DMS153 treated with DMSO at 0.1 percent for 48 hours (cell line): ENCODE data around the gene IRF2BP2.
A peak's percentile ranks its signal among the peaks of the same experiment; 100 is the strongest.

ENCODE experiments used
- DNase-seq: peaks from one replicate; lab custom pipeline; 2025; ENCODE audit not compliant: unreplicated experiment; lab: John Stamatoyannopoulos, UW

The IRF2BP2 gene

DNA sequence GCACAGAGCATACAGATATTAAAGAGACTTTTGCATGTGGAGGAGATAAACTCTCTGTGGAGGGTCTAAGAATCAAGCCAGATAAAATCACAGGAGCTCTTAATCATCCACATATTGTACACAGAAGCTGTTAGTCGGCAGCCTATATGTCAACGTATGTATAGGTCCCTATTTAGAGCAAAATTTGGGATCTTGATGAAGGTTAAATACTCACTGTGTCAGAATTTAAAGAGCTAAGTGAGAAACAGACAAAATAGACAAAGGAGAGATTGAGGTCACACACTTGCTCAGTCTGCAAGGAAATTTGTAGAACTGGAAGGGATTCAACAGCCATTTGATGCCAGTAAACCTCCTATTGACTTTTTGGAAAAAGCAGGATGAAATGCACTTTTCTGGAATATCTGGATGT is 4.1 kb upstream of the IRF2BP2 start:
- no peak for DNase-seq

DNA sequence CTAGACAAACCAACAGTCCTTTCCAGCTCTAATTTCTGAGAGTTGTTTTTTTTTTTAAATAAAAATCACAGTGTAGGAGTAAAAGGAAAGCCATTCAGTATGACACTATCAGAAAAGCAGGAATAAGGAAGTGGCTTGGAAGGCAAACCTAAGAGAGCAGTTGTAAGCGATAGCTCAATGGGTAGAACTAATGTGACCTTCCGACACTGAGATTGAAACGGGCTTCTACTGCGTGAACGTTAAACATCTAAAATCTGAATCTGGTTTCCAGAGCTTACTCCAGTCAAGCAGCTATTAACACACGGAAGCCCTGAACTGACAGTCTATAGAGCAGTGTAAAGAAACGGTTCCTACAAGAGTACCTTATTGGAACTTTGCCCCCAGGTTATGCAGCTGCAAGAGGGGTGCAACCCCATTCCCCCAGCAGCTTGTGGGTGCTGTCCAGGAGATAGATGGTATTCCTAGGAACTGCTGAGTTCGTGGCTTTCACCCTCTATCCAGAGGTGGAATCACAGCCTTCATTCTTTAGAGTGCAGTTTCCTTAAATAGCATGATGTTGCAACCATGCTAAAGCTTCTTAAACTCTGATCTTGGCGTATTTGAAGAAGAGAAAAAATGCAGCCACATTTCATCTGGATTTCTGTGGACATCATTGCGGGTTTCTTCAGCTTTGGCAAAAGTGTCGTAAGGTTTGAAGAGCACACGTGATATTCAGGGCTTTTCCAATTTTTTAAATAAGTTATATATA is 3.3 kb upstream of the IRF2BP2 start:
- DNase-seq = no peak

DNA sequence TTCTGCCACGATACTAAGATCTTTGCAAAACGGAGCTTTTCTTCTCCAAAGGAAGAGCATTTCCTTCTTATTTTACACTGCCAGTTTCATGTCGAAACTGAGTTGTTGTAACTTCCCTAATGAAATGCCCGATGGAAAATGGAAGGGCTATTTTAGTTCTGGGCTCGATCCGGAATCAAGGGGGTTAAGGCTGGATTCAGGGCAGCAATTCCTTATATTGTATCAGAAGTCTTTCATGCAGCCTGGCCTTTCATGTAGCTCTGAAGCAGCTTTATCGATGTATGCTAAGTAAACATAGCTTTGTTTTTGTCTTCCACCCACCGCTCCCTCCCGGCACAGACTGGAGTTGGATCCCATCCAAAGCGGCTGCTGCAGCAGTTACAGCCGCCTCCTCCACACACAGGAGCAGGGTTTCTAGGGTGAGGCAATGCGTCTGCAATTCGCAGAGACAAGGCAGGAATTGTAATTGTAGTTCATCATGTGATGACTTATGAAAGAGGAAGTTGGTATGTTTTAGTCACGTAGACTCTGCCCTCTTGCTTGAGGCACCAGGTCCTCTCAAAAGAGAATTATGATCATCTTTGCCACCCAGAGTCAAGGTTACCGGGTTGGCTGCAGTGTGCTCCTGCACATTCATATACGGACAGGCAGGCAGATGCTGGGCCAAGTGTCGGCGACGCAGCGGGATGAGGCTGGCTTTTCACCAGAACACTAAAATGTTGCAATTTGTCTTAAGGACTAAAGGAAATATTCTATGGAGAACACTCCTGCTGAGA is 2.6 kb upstream of the IRF2BP2 start:
- peak; percentile 95 for DNase-seq

DNA sequence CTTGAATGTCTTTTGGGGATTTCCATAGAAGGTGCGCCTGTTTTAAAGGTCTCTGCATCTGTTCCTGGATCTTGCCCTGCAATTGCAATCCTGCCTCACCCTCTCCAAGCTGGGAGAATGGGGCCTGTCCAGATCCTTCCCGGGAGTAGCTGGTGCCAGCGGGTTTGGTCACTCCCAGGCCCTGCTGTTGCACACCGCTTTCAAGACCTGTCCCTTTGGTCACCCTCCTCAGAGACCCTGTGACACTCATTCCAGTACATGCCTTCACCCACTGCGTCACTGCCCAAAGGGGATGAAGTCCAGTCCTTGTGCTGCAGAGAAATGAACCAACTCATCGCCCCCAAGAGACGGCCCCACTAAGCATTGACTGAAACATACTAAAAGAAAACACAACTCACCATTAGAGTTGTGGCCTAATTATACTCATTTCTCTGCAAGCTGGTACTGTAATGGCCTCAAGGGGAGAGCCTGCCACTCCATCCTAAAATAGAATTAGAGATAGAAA is 1.9 kb upstream of the IRF2BP2 start:
- DNase-seq = no peak

DNA sequence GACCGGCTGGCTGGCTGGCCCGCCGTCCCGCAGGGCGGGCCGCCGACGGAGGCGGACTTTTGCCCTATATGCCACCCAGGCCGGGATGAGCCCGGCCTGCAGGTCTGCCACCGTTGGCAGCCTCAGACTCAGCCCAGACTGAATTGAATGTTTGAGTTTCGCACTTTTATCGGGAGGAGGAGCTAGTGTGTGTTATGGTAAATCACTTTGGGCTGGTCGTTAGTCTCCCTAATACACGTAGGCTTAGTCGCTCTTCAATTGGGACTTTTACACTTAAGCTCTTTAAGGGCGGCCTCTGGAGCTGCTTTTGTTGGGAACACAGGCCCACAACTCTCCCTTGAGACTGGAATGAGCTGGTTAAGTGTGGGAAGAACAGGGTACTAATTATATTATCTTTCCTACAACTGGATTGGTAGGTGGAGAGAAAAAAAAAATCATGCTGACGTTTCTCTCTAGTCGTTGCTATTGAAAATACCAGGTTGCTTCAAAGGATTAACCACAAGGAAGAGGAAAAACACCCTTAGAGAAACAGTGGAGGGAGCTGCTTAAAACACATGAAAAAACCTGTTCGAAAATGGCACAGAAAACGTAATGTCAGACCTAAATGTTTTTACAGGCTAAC is 1.4 kb upstream of the IRF2BP2 start:
- peak; percentile 48 for DNase-seq

DNA sequence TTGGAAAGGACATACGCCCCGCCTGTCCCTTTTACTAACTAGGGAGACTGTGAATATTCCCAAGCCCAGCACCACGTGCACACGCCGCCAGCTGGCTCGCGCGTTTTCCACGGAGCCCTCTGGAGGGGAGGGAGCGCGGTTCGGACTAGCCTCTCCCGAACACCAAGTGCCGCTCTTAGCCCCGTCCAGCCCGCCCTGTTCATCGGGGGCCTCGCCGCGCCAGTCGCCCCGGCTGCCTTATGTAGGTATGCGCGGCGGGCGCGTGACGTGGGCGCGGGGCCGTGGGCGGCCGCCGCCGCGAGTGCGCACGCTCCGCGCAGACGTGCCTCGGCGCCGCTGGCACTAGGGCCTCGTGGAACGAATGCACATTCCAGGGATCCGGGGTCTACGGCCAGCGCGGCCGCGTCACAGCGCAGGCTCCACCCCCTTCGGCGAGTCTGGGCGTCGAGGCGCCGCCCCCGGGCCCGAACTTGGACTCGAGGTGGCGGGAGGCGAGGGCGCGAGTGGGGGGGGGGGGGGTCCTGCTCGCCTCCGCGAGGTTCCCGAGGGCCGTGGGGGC is 767 bp upstream of the IRF2BP2 start:
- no peak for DNase-seq

DNA sequence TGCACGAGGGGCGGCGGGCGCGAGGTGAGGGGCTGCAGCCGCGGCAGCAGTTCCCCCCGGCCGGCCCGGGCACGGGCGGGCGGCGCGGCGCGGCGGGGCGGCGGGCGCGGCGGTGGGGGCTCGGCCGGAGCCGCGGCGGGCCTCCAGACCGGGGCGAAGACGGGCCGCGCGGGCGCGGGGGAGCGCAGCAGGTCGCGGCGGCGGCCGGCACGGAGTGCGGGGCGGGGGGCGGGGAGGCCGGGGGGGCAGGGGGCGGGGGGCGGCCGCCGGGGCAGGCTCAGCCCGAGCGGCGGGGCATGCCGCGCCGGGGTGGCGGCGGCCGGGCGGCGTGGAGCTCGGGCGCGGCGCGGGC is 311 bp downstream of the IRF2BP2 start:
- DNase-seq = no peak

DNA sequence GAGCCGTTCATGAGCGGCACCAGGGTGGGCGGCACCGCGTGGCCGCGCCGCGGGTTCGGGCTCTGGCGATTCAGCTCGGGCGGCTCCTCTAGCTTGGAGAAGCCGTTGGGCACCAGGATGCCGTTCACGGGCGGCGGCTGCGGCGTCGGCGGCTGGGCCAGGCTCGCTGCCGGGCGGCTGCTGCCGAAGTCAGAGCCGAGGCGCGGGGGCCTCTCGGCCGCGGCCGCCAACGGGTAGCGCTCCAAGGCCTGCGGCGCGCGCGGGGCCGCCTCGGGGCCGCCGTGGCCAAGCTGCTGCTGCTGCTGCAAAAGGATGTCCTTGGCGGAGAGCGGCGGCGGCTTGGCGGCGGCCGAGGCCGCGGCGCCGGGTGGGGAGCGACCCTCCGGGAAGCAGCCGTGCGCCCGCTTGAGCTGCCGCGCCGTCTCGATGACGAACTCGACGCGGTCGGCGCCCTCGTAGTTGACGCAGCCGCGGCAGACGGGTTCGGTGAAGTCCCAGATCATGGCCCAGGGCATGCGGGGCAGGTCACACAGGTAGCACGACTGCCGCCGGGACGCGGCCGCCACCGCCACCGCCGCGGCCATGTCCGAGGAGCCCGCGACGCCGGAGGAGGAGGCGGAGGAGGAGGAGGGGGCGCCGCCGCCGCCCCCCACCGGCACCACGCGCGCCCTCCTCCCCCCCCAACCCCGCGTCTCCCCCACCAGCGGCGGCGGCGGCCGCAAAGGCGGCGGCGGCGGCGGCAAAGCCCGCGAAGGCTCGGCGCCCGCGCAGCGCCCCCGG is 877 bp downstream of the IRF2BP2 start:
- no peak for DNase-seq

DNA sequence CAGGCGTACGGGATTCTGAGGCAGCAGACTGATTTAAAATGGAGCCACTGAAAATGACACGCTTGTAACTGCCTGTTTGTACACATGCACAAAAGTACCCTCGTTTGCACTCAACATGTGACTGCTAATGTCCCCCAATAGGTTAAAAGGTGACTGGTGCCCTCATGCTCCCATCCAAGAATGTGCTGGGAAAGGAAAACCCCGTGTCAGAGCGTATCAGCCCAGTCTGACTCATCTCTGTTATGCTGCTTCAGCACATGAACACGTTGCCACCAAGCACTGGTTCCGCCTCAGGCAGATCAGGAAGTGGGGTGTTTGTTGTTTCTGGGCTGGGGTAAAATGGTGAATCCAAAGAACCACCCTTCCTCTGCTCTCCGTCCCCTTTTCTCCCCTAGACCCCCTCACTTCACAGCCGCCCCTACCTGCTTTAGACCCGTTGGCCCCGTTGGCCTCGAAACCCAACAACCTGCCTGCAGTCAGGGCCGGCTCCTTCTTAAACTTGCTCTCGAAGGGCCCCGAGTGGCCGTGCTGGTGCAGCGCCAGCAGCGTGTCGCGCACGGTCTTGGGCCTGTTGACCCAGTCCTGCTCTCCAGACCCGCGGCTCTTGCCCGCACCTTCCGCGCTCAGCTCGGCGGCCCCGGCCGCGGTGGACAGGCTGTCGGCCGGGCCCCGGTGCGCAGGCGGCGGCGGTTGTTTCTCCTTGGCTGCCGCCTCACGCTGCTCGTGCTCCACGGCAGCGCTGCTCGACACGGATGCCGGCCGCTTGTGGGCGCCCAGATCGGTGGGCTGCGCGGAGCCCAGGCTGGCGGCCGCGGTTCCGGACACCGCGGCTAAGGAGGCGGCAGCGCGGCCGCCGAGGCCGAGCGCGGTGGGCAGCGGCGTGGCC is 1.7 kb downstream of the IRF2BP2 start:
- DNase-seq = no peak

DNA sequence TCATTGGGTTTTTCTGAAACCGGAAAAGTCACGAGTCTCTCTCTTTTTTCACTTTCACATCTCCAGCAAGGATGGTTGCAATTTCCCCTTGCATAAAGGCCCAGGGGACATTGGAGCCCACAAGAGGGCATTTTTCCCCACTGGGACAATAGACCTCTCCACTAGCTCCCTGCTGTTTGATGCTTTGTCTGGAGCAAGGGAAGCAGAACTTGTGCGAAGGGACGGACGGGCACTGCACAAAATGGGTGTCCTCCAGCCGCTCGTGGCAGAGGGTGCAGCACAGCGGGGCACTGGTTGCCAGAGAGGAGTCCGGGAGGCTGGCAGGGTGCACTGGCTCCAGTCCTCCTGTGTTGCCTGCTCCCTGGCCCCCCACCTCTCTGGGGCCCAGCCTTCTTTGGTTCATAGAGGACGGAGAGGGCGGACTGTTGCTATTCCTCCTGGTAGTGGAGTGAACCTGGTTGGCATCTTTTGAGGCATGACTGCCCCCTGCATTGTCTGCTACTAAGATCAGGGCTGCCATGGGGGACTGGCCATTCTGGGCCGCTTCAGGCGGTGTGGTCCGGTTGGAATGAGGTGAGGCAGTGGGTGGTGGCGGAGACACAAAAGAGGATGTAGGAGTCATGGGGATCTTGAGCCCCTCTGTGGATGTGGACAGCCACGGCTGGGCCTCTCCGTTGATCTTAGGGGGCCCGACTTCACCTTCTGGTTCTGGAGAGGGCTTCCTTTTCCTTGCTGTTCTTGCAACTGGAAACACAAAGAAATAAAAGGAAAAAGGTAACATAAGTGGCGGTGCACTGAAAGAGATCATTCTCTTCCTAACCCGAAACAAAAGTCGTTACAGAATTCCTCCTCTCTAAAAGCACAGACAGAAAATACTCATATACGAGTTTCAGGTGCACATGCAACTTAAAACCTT is 2.6 kb downstream of the IRF2BP2 start:
- DNase-seq = no peak

DNA sequence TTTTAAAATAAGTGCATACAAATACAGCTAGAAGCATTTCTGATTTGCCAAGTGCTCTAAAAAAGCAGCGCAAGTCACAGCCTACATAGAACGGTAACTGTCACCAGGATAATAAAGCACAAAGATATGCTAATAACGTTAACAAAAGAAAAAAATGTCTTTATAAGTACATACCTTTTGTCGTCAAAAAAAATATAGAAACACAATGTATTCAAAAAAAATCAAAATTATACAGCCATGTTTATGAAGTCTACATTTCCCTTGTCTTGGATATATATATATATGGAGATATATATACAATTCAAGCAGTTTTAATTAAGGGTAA is 3.2 kb downstream of the IRF2BP2 start:
- no peak for DNase-seq

DNA sequence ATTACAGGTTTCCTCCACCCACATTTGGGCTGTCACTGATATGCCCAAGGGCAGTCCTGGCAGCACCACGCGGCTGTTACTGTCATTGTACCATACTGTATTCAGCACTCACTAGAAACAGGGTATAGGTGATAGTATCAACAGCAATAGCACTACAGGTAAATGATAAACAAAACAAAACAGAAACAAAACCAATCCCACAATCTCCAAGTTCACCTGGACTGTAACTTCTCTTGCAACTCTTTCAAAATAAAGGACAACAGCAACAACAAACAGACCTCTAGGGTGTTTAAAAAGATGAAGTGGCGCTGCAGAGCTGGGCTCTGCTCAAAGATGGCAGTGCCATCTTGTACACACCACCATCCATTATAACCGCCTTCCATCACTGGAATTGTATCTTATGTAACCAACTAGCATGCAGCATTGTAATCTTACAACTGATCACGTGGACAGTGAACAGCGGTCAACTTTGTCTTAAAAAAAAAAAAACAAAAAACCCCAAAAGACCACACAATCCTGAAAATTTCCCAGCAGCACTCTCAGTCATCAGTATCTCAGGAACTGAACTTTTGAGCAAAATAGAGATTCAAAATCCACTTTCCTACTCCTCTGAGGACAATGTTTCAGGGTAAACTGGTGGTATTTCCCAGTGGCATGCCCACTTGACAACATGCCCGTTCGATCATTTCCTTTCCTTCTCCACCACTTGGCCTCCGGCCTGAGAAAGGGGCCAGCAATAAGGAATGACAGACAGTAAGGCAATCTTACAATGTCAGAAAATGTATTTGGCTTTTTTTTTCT is 3.8 kb downstream of the IRF2BP2 start:
- no peak for DNase-seq

DNA sequence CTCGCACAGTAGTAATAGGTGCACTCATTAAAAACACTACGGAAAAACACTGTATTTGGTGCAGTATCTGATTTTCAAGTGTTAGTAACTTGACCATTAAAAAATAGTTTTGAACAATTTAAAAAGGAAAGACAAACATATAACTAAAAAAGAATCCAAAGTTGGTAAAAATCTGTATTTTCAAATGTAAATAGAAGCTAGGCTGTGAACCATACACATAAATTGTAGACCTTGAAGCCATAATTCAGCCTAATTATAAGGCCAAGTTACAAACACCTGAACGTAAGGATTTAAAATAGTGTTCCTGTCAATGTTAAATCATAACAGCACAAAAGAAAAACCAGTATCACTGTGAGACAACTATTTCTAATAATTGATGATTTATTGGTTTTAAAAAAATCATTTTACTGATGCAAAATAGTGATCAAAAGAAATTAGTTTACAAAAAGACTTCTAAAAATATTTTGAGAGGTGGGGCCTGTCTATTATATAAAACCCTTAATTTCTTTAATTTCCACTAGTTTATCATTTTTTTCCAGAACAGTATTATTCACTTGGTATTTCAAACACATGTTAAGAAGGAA is 4.5 kb downstream of the IRF2BP2 start:
- no peak for DNase-seq

DNA sequence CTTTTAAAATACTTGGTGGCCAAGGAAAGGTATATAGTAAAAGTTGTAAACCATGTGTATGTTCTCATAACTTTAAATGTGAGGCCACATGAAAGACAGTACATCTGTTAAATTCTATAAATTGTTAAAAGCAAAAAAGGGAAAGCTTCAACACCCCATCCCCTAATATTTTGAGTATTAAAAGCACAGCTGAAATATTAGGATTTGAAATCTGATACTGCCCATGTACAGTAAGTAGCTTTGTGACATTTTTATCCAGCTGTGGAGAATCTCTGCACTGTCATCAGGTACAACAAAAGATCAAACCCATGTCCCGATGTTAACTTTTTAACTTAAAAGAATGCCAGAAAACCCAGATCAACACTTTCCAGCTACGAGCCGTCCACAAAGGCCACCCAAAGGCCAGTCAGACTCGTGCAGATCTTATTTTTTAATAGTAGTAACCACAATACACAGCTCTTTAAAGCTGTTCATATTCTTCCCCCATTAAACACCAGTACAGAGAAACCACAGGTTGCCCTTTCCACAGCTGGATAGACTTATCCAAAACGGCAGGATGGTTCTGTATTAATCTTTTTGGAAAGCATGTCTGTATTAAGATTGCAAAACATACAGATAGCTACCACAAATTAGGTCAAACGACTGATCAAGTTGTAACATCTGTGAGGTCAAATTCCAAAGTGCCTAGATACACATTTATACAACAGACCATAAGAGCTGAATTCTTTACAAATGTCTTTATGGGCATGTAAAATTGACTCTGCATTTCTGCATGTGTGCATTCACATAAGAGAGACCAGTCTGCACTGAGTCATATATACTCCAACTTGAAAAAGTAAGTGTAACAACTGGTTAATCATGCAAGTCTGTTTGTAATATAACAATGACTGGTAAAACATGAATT is 5.2 kb downstream of the IRF2BP2 start:
- DNase-seq = no peak

DNA sequence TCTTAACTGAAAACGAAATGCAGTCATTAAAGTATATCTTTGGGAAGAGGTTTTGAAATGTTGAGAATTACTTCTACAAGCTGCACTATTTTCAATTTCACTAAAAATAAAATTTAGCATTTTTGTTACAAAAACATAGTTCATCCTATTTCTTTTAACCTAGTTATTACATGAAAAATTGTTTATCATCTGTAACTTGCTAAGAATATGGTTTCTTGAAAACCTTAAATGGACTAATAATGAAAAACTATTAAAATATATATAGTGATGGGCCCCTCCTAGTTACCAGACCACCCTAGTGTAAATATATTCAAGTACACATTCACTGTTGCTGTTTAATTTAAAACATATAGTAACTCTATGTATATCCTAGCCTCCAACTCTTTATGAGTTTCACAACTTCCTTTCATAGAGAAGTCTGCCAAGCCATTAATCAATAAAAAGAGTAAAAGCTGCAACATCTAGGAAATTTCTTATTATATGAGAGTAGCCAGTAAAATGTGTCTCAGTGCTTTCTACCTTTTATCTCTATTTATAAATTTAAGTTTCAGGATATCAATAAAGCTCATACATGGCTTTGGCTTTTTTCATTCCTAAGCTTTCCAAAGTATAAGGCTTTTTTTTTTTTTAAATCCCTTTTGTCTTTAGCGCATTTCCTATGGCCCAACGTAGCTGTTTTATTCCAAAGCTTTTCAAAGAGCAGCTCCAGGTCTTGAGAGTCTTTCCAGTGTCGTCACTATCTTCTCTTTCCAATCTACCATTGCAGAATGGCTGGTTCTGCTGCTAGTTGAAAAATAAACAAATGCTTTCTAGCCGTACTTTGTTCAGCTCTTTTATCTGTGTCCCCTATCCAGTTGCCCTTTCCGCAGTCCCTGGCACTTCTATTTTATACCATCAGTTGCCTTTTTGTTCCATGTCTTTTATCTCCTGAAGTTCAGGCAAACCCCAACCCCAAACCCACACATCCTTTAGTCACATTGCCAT is 6.5 kb downstream of the IRF2BP2 start:
- DNase-seq = no peak
